Vagina (tissue), 2 donors: Measurements from ENCODE around the gene TMTC2.

Source experiments
- POLR2A ChIP-seq, 2 donors: fragments of 450-650 bp; IDR thresholded peaks; one replicate each; pipeline ENCODE4 v1.6.1; 2017; ENCODE audit warnings: antibody characterized with exemption in 2 of 2, mild to moderate bottlenecking in 2 of 2, moderate library complexity in 2 of 2
- POLR2AphosphoS5 ChIP-seq, 2 donors: sonication (generic); formaldehyde crosslinking; IDR thresholded peaks; one replicate each; pipeline ENCODE4 v1.9.0; 2017; ENCODE audit warnings: antibody characterized with exemption in 2 of 2, mild to moderate bottlenecking in 2 of 2, low read depth in 1 of 2; ENCODE audit not compliant: insufficient read depth in 1 of 2
- TF ChIP-seq, protein P1 (sequence below), 3 experiments: fragments of 450-650 bp in 2 of 3; fragments of 200-600 bp in 1 of 3; sonication (generic) in 1 of 3; IDR thresholded peaks; one replicate each; pipeline ENCODE4 v1.5.1; 2017 to 2019; ENCODE audit warnings: antibody characterized with exemption in 3 of 3, mild to moderate bottlenecking in 2 of 3, moderate library complexity in 2 of 3

DNA sequence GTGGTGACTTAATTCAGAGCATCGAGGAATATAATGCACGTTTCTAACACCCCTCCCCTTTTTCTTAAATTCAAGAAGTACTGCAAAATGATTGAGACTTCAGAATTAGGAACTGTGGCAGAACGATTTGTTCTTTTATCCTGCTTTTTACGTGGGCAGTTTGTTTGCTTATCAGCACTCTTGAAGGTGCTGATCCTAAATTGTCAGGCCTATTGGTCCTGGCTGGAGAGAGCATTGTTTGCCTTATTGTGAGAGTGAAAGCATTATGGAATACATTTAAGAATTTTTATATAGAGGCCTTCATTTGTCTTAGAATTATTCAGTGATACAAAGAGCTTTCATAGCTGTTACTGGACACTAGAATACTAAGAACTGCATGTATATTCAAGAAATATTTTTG is 59.1 kb downstream of the TMTC2 start:
- TF ChIP-seq, protein P1, sequence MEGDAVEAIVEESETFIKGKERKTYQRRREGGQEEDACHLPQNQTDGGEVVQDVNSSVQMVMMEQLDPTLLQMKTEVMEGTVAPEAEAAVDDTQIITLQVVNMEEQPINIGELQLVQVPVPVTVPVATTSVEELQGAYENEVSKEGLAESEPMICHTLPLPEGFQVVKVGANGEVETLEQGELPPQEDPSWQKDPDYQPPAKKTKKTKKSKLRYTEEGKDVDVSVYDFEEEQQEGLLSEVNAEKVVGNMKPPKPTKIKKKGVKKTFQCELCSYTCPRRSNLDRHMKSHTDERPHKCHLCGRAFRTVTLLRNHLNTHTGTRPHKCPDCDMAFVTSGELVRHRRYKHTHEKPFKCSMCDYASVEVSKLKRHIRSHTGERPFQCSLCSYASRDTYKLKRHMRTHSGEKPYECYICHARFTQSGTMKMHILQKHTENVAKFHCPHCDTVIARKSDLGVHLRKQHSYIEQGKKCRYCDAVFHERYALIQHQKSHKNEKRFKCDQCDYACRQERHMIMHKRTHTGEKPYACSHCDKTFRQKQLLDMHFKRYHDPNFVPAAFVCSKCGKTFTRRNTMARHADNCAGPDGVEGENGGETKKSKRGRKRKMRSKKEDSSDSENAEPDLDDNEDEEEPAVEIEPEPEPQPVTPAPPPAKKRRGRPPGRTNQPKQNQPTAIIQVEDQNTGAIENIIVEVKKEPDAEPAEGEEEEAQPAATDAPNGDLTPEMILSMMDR (IDR thresholded peaks at IDR 0.05) = no peak
- no peak for TF ChIP-seq POLR2AphosphoS5 (IDR thresholded peaks at IDR 0.05; ENCODE audit: insufficient read depth in 1 of 2, low read depth in 1 of 2)
- no peak for TF ChIP-seq POLR2A (IDR thresholded peaks at IDR 0.05)
